Nephron progenitor cell (in vitro differentiated cells): ENCODE results near the gene NECAB2.
"Not testable (repeated sequence)": the region's sequence is repeated elsewhere in the genome, so short reads cannot be mapped to it uniquely, and the experiment has no call there.

ENCODE experiments used
- DNase-seq: peaks from one replicate; pipeline ENCODE4 v3.0.0; 2021
- H3K27ac Mint-ChIP-seq: 2 replicates; pipeline ENCODE4 v1.8.0; 2021; ENCODE audit warnings: mild to moderate bottlenecking, moderate library complexity, mixed read lengths
- H3K27me3 Mint-ChIP-seq: 2 replicates; pipeline ENCODE4 v1.8.0; 2021; ENCODE audit warnings: mild to moderate bottlenecking, low read depth, mixed read lengths; ENCODE audit not compliant: poor library complexity
- H3K36me3 Mint-ChIP-seq: 2 replicates; pipeline ENCODE4 v1.8.0; 2021; ENCODE audit warnings: low read depth, mixed read lengths
- H3K4me1 Mint-ChIP-seq: 2 replicates; pipeline ENCODE4 v1.8.0; 2021; ENCODE audit warnings: mixed read lengths
- H3K4me3 Mint-ChIP-seq: 2 replicates; pipeline ENCODE4 v1.8.0; 2021; ENCODE audit warnings: mild to moderate bottlenecking, moderate library complexity, mixed read lengths
- H3K9me3 Mint-ChIP-seq: 2 replicates; pipeline ENCODE4 v1.8.0; 2021; ENCODE audit warnings: mild to moderate bottlenecking, moderate library complexity, mixed read lengths
- CTCF ChIP-seq: fragments of 200-600 bp; sonication (generic); IDR thresholded peaks from 2 replicates; pipeline ENCODE4 v1.5.0; 2021; ENCODE audit warnings: antibody characterized with exemption

NECAB2 gene

GRCh38 chr16:83939266-83939855 is 28.7 kb upstream of the NECAB2 start:
- H3K4me1 Mint-ChIP-seq, result peaks cover 33% of the 10 kb centered on the region
- no peaks in the 10 kb centered on the region for H3K9me3 Mint-ChIP-seq
- peaks cover 6% of the 10 kb centered on the region for H3K27me3 Mint-ChIP-seq
- no peak for DNase-seq
- no peak overlapping the region for H3K4me3 Mint-ChIP-seq
- no peak for TF ChIP-seq CTCF
- no peak overlapping the region for H3K27ac Mint-ChIP-seq
- no peaks in the 10 kb centered on the region for H3K36me3 Mint-ChIP-seq

- Mint-ChIP-seq H3K4me1 (peaks cover 26% of the 10 kb centered on the region), H3K27ac (no peak overlapping the region), H3K9me3 (no peaks in the 10 kb centered on the region), H3K27me3 (peaks cover 10% of the 10 kb centered on the region), H3K4me3 (no peak overlapping the region), H3K36me3 (no peaks in the 10 kb centered on the region)
- no peak for TF ChIP-seq CTCF
- no peak for DNase-seq
Measured at GRCh38 chr16:83940119-83940518, 27.9 kb upstream of the NECAB2 start.

GRCh38 chr16:83940630-83941378 is 27.2 kb upstream of the NECAB2 start:
- no peaks in the 10 kb centered on the region for H3K9me3 Mint-ChIP-seq
- H3K4me3 Mint-ChIP-seq, result no peak overlapping the region
- peaks cover 10% of the 10 kb centered on the region for H3K27me3 Mint-ChIP-seq
- DNase-seq, result no peak
- H3K4me1 Mint-ChIP-seq, result peaks cover 22% of the 10 kb centered on the region
- no peak for TF ChIP-seq CTCF
- H3K27ac Mint-ChIP-seq, result no peak overlapping the region
- no peaks in the 10 kb centered on the region for H3K36me3 Mint-ChIP-seq

GRCh38 chr16:83941546-83941945 is 26.5 kb upstream of the NECAB2 start:
- not testable (repeated sequence) for DNase-seq, H3K27ac Mint-ChIP-seq, H3K9me3 Mint-ChIP-seq, H3K36me3 Mint-ChIP-seq, H3K4me3 Mint-ChIP-seq
- peaks cover 10% of the 10 kb centered on the region for H3K27me3 Mint-ChIP-seq
- peaks cover 23% of the 10 kb centered on the region for H3K4me1 Mint-ChIP-seq

- DNase-seq, result no peak
- Mint-ChIP-seq H3K4me3 (no peak overlapping the region), H3K4me1 (peaks cover 27% of the 10 kb centered on the region), H3K27me3 (peaks cover 10% of the 10 kb centered on the region), H3K27ac (no peak overlapping the region), H3K36me3 (no peaks in the 10 kb centered on the region), H3K9me3 (no peaks in the 10 kb centered on the region)
- TF ChIP-seq CTCF, result no peak
Measured at GRCh38 chr16:83942074-83942473, 26.0 kb upstream of the NECAB2 start.

GRCh38 chr16:83942815-83943515 is 25.1 kb upstream of the NECAB2 start:
- Mint-ChIP-seq H3K4me1 (peaks cover 27% of the 10 kb centered on the region), H3K27ac (peak overlapping the region; percentile 44), H3K9me3 (no peaks in the 10 kb centered on the region), H3K27me3 (peaks cover 10% of the 10 kb centered on the region), H3K4me3 (peak overlapping the region; percentile 21), H3K36me3 (no peaks in the 10 kb centered on the region)
- no peak for TF ChIP-seq CTCF
- DNase-seq, result no peak
